Bronchial epithelial cell (primary cell): ENCODE results near the gene LYRM1. TPM values are rescaled to one million over a fixed set of nuclear protein-coding genes. Genes with fewer than 3 reads are reported as not detected.
"Not testable (repeated sequence)": the region's sequence is repeated elsewhere in the genome, so short reads cannot be mapped to it uniquely, and the experiment has no call there.

ENCODE experiments used
- DNase-seq: peaks from one replicate; pipeline ENCODE4 v3.0.0-alpha.2; 2010; ENCODE audit warnings: low read depth
- FAIRE-seq: peaks from 2 replicates; lab custom pipeline; 2011; peaks lifted over from hg19 to GRCh38; lab: Jason Lieb, UNC
- H3K27me3 ChIP-seq: 2 replicates; pipeline ENCODE4 v1.5.1; 2011; ENCODE audit warnings: low read length; ENCODE audit not compliant: control insufficient read depth, insufficient read depth
- H3K36me3 ChIP-seq: 2 replicates; pipeline ENCODE4 v1.5.1; 2011; ENCODE audit warnings: low read length; ENCODE audit not compliant: control insufficient read depth, insufficient read depth
- H3K4me3 ChIP-seq: 2 replicates; pipeline ENCODE4 v1.5.1; 2011; ENCODE audit warnings: mild to moderate bottlenecking, low read depth, low read length, control low read depth
- total RNA-seq: library from RNA; depleted of rRNA; stranded (reverse); fragments of >200 nt; gene quantifications from 2 replicates; pipeline ENCODE4 v1.2.1, GENCODE V29; 2014
- TF ChIP-seq, protein P1 (sequence below): IDR thresholded peaks from 2 replicates; pipeline ENCODE4 v1.5.1; 2011; ENCODE audit warnings: mild to moderate bottlenecking, moderate library complexity, low read length, control low read depth, inconsistent platforms; ENCODE audit not compliant: insufficient read depth, severe bottlenecking

The LYRM1 gene
- total RNA-seq, 1 donor from 2014 or later: 40.8 TPM

DNA sequence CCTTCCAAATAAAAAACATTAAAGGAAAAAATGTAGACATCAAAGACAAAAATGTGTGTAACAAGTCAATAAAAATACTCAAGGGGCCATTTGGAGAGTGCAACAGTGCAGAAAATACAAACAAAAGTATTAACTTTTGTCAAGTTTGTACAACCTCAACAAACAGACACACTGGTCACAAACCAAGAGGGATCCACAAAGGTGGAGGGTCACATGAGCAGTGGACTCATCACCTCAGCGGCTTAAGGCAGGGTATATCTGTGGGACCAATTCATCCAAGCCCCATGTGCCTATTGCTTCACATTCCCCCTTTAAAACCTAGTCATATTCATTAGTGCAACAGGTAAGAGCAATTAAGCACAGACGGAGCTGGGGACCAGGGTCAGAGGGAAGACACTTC is 45.6 kb upstream of the LYRM1 start:
- no peaks in the 10 kb centered on the region for H3K27me3 ChIP-seq
- H3K4me3 ChIP-seq: no peak overlapping the region
- H3K36me3 ChIP-seq: peaks cover 2% of the 10 kb centered on the region
- FAIRE-seq (no peak), DNase-seq (no peak)
- TF ChIP-seq, protein P1, sequence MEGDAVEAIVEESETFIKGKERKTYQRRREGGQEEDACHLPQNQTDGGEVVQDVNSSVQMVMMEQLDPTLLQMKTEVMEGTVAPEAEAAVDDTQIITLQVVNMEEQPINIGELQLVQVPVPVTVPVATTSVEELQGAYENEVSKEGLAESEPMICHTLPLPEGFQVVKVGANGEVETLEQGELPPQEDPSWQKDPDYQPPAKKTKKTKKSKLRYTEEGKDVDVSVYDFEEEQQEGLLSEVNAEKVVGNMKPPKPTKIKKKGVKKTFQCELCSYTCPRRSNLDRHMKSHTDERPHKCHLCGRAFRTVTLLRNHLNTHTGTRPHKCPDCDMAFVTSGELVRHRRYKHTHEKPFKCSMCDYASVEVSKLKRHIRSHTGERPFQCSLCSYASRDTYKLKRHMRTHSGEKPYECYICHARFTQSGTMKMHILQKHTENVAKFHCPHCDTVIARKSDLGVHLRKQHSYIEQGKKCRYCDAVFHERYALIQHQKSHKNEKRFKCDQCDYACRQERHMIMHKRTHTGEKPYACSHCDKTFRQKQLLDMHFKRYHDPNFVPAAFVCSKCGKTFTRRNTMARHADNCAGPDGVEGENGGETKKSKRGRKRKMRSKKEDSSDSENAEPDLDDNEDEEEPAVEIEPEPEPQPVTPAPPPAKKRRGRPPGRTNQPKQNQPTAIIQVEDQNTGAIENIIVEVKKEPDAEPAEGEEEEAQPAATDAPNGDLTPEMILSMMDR: no peak

DNA sequence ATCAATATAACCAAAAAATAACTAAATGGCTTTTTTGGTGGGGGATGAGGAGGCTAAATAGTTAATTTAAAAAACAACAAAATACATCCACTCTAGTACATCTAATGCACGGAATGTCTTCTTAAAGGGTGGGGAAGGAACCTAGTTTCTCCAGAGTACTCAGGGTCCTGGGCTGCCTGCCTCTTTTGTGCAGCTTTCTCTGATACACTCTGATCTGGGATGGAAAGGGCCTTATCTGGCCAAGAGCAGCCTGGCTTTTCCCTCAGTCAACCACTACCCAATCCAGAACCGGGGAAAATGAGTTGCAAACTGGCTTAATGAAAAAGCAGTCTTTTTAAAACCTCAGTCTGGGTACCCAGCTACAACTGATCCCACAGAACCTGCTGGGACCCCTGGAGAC is 43.3 kb upstream of the LYRM1 start:
- FAIRE-seq: no peak
- Histone ChIP-seq H3K4me3 (no peak overlapping the region), H3K27me3 (no peaks in the 10 kb centered on the region), H3K36me3 (peaks cover 8% of the 10 kb centered on the region)
- TF ChIP-seq, protein P1: no peak
- DNase-seq: no peak

DNA sequence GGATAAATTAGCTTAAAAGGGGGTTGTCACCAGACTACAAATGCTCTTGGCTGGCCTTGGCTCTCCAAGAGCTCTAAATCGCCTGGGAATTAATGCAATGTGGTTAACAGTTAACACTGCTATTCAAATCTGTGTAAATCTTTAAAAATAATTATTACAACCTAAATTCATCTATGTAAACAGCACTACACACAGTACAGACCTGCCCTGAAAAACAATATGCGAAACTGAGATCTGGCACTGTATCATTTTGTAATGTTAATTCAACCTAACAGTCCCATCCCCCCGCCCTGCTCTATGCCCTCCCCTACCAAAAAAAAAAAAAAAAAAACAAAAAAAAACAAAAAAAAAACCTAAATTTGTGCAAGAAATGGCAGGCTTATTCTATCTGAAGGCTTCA is 41.3 kb upstream of the LYRM1 start:
- FAIRE-seq: no peak
- TF ChIP-seq, protein P1: no peak

DNA sequence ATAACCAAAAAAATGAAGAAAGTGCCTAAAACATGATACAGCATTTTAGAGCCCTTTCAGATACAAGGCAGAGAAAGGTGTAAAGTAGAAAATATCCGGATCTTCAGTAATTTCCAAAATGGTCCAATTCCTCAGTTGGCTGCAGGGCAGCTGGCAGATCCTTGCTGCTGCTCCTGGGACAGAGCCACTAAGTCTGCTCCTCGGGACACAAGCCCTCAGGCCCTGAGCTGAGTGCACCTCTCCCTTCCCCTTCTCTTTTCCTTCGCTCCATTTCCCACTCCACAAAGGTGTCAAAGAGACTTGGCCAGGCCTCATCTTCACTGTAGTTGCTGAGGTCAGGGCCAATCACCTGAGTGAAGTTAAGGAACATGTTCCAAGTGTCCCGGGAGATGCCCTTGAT is 40.9 kb upstream of the LYRM1 start:
- H3K36me3 ChIP-seq: peaks cover 9% of the 10 kb centered on the region
- TF ChIP-seq, protein P1: no peak
- no peaks in the 10 kb centered on the region for H3K27me3 ChIP-seq
- DNase-seq (no peak), FAIRE-seq (no peak)
- no peak overlapping the region for H3K4me3 ChIP-seq

More for the DNA sequence above, 41.3 kb upstream of the LYRM1 start:
- no peak for DNase-seq
- Histone ChIP-seq H3K4me3 (no peak overlapping the region), H3K27me3 (no peaks in the 10 kb centered on the region), H3K36me3 (peaks cover 9% of the 10 kb centered on the region)

DNA sequence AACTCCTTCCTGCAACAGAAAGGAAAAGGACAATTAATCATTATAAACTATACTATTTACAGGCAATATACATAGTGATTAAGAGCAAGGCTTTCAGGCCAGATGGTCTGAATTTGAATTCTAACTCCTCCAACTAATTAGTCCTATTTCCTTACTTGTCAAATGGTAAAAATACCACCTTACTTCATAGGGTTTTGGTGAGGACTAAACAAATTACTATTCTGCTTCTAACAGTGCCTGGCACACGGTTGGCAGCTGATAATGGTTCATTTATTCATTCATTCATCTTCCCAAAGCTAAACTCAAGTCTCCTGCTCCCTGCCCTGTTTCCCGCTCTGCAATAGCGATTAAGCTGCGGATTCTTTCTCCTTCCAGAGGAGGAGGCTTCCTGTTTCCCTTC is 40.2 kb upstream of the LYRM1 start:
- no peak overlapping the region for H3K4me3 ChIP-seq
- DNase-seq: no peak
- peaks cover 9% of the 10 kb centered on the region for H3K36me3 ChIP-seq
- H3K27me3 ChIP-seq: no peaks in the 10 kb centered on the region
- TF ChIP-seq, protein P1: no peak
- FAIRE-seq: no peak

DNA sequence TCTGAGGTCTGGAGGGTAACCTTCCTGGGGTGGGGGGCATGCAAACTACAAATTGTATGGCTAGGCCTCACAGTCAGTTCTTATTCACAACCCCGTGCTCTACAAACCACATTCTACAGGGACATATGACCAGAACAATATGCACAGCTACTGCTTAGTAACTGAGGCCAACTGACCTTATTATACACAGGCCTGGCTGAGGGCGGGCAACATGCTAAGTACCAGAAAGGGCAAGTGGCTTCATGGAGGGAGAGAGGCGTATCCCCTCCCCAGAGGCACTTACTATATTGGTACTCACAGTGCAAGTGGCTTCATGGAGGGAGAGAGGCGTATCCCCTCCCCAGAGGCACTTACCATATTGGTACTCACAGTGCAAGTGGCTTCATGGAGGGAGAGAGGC is 39.6 kb upstream of the LYRM1 start:
- FAIRE-seq, H3K27me3 ChIP-seq, H3K4me3 ChIP-seq, H3K36me3 ChIP-seq, DNase-seq: not testable (repeated sequence)
